COLO668 (cell line): Measurements from ENCODE around the gene AGXT2.
"Not testable (repeated sequence)": the region's sequence is repeated elsewhere in the genome, so short reads cannot be mapped to it uniquely, and the experiment has no call there.

Experiments used
- DNase-seq: peaks from one replicate; lab custom pipeline; 2025; ENCODE audit not compliant: unreplicated experiment; lab: John Stamatoyannopoulos, UW

Gene AGXT2

GRCh38 chr5:34976347-34976746 lies 71.4 kb downstream of the AGXT2 start:
- no peak for DNase-seq

DNA sequence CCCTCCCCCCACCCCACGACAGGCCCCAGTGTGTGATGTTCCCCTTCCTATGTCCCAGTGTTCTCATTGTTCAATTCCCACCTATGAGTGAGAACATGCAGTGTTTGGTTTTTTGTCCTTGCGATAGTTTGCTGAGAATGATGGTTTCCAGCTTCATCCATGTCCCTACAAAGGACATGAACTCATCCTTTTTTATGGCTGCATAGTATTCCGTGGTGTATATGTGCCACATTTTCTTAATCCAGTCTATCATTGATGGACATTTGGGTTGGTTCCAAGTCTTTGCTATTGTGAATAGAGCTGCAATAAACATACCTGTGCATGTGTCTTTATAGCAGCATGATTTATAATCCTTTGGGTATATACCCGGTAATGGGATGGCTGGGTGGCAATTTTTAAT lies 76.1 kb downstream of the AGXT2 start:
- not testable (repeated sequence) for DNase-seq

DNA sequence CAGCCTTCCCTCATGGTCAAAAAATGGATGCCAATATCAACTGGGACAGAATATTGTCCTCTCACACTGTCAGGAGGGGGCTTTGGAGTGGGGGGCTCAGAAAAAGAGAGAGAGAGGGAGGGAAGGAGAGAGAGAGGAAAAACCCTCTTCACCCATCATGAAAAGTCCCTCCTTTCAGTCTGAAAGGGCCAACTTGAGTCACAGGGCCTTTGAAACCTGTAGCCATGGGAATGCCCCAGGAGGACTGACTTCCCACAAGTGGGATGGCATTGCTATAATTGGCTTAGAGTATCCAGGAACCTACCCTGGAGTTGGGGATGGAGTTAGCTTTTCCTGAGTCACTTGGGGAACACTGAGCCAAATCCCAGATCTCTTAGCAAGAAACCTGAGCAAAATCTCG lies 77.2 kb downstream of the AGXT2 start:
- no peak for DNase-seq

- no peak for DNase-seq
These were observed 79.5 kb downstream of the AGXT2 start for GRCh38 chr5:34968258-34968657.

DNA sequence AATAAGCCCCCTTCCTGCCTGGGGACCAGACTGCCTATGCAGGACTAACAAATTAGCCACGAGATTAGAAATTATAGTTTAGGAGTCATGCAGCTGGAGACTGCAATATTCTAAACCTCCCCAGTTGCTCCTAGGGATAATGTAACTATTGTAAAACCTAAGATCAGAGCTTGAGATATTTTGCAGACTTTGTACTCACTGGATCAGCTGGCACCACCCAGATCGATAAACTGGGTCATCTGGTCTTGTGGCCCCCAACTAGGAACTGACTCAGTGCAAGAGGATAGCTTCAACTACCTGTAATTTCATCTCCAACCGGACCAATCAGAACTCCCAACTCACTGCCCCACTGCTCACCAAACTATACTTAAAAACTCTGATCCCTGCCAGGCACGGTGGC lies 80.2 kb downstream of the AGXT2 start:
- no peak for DNase-seq

- DNase-seq, result no peak
These were observed 88.4 kb downstream of the AGXT2 start for GRCh38 chr5:34959323-34959722.

DNA sequence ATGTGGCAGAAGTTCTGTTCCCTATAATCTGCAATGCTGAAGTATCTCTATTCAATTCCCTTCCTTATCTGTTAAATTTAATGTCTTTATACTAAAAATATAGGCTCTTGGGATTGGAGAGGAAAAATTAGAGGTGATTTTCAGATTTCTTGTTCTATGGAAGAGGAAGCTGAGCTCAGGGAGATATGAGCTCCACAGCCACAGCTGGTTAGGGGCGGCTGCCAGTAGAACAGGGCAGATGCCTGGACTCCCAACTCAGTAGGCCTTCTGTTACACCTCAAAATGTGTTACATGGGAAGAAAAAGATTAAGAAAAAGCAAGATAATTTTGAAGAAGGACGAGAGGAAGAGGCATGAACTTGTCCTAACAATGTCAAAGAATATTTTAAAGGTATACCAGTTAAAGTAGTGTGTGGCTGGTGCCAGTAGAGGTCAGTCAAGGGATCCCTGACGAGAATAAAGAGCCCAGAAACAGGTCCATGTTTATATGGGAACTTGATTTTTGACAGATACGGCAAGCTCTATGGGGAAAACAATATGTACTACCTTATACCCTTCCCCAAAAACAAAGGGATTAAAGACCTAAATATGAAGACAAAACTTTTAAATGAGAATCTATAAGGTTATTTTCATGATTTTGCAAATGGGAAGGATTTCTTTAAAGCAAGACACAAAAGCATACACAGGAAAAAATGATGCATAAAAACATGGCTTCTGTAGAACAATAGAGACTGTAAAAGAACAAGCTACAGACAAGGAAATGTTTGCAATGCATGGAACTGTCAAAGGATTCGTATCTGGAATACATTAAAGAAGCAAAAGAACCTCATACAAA lies 89.7 kb downstream of the AGXT2 start:
- DNase-seq, result no peak

DNA sequence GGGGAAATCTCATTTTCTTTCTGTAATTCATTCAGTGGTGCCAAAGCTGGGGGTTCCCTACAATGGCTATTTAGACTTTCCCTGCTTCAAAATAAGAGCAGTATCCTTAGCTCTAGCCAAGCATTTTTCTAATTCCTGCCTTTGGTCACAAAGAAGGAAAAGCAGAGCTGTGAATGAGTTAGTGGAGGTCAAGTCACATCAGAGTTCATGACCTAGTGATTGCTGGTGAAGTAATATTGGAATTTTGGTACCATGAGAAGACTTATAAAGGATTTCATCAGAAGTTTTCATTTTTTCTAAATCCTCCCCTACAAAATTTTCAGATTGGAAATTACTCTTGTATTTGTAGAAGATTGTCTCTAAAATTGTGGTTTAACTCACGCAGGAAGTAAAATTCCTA lies 90.4 kb downstream of the AGXT2 start:
- DNase-seq, result no peak
